Smooth muscle cell of the umbilical artery (primary cell): Measurements from ENCODE around the gene PPP1R2B. TPM values are rescaled to one million over a fixed set of nuclear protein-coding genes. Genes with fewer than 3 reads are reported as not detected.

Experiments used
- total RNA-seq: library from RNA; depleted of rRNA; stranded (reverse); fragments of >200 nt; gene quantifications from 2 replicates; pipeline ENCODE4 v1.2.3, GENCODE V29; 2014

The PPP1R2B gene
- total RNA-seq = 0.05 TPM in 1 of 2 replicates, not detected in the other

GRCh38 chr5:156850206-156850751, at the start of gene PPP1R2B:
TSS of gene PPP1R2B (plus strand) at chr5:156850295. CDS start at chr5:156850563, 268 bp downstream.

Other genes starting within 250 kb of the PPP1R2B start
- not detected in 2 replicates for gene TIMD4, start 112.9 kb downstream of the PPP1R2B start, total RNA-seq
- gene HAVCR1, start 208.8 kb downstream of the PPP1R2B start, total RNA-seq = not detected in 2 replicates